Left ventricle myocardium inferior (tissue), 1 donor: ENCODE data around the gene MAP2. TPM values are rescaled to one million over a fixed set of nuclear protein-coding genes. Genes with fewer than 3 reads are reported as not detected.

ENCODE experiments used
- DNase-seq: peaks from one replicate; pipeline ENCODE4 v3.0.0-alpha.2; 2020
- H3K27ac ChIP-seq: fragments of 200-600 bp; replicated peaks from 2 replicates; pipeline ENCODE4 v1.8.0; 2021
- H3K27me3 ChIP-seq: fragments of 200-600 bp; 2 replicates; pipeline ENCODE4 v1.8.0; 2021; ENCODE audit warnings: low read depth
- H3K36me3 ChIP-seq: fragments of 200-600 bp; 2 replicates; pipeline ENCODE4 v1.8.0; 2021
- H3K4me1 ChIP-seq: fragments of 200-600 bp; 2 replicates; pipeline ENCODE4 v1.8.0; 2021
- H3K4me3 ChIP-seq: fragments of 200-600 bp; 2 replicates; pipeline ENCODE4 v1.8.0; 2021; ENCODE audit warnings: mild to moderate bottlenecking, moderate library complexity
- H3K9me3 ChIP-seq: fragments of 200-600 bp; replicated peaks from 2 replicates; pipeline ENCODE4 v1.8.0; 2021
- intact Hi-C: fragments of 100-400 bp; cut with micrococcal nuclease; formaldehyde crosslinking; loops from one replicate; pipeline ENCODE4 v1.11.0; 2022
- total RNA-seq: library from RNA; stranded (reverse); fragmentation: NEBNext Ultra II Directional; extraction: Animal tissue kit (Norgen Biotek cat#: 25700); gene quantifications from one replicate; pipeline ENCODE4 v1.2.1, GENCODE V29; 2021
- TF ChIP-seq, protein P1 (sequence below): fragments of 200-600 bp; IDR thresholded peaks from 2 replicates; pipeline ENCODE4 v1.8.0; 2021; ENCODE audit warnings: antibody characterized with exemption, mild to moderate bottlenecking, borderline replicate concordance
- donor health status: DM: no; HTN: yes; CAD: no; lungs with severe emphysema.

Gene MAP2
- total RNA-seq, 1 donor from 2014 or later = 6.2 TPM

GRCh38 chr2:209577376-209578357 is 153.8 kb downstream of the MAP2 start:
- TF ChIP-seq, protein P1, sequence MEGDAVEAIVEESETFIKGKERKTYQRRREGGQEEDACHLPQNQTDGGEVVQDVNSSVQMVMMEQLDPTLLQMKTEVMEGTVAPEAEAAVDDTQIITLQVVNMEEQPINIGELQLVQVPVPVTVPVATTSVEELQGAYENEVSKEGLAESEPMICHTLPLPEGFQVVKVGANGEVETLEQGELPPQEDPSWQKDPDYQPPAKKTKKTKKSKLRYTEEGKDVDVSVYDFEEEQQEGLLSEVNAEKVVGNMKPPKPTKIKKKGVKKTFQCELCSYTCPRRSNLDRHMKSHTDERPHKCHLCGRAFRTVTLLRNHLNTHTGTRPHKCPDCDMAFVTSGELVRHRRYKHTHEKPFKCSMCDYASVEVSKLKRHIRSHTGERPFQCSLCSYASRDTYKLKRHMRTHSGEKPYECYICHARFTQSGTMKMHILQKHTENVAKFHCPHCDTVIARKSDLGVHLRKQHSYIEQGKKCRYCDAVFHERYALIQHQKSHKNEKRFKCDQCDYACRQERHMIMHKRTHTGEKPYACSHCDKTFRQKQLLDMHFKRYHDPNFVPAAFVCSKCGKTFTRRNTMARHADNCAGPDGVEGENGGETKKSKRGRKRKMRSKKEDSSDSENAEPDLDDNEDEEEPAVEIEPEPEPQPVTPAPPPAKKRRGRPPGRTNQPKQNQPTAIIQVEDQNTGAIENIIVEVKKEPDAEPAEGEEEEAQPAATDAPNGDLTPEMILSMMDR = peak; percentile 49
- intact Hi-C loops = no loop called here
- H3K27ac ChIP-seq = no peak overlapping the region
- no peaks in the 10 kb centered on the region for H3K27me3 ChIP-seq
- no peaks in the 10 kb centered on the region for H3K36me3 ChIP-seq
- no peak for DNase-seq
- peaks cover 6% of the 10 kb centered on the region for H3K4me1 ChIP-seq
- H3K9me3 ChIP-seq = no peaks in the 10 kb centered on the region
- no peak overlapping the region for H3K4me3 ChIP-seq

- no peak overlapping the region for H3K27ac ChIP-seq
- TF ChIP-seq, protein P1 = no peak
- no peak overlapping the region for H3K4me3 ChIP-seq
- H3K4me1 ChIP-seq = peaks cover 6% of the 10 kb centered on the region
- intact Hi-C loops = no loop called here
- H3K27me3 ChIP-seq = no peaks in the 10 kb centered on the region
- H3K9me3 ChIP-seq = no peaks in the 10 kb centered on the region
- H3K36me3 ChIP-seq = no peaks in the 10 kb centered on the region
- DNase-seq = no peak
Measured at GRCh38 chr2:209578394-209579001, 154.7 kb downstream of the MAP2 start.

DNA sequence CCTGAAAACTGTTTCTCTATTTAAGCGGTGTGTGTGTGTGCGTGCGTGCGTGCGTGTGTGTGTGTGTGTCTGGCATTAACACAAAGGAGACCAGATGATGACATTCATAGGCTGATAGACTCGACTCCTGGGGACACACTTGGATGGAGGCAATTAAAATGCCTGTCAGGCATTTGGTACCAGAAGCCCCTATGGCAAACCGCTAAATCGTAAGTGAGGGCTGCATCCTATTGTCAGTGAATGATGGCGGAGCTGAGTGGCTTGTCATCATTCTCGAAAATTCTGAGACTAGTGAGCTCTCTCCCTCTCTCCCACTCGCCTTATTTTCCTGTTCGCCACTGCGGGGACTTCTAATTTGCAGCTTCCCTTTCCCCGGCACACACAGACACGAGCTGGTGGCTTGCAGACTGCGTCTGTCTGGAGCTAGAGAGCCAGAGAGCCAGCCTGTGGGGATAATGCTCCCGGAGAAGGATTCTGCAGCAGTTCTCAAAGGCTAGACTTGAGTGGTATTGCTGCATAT is 155.4 kb downstream of the MAP2 start:
- TF ChIP-seq, protein P1 = no peak
- H3K4me3 ChIP-seq = peak overlapping the region; percentile 58
- H3K9me3 ChIP-seq = no peaks in the 10 kb centered on the region
- DNase-seq = no peak
- no peak overlapping the region for H3K27ac ChIP-seq
- H3K36me3 ChIP-seq = no peaks in the 10 kb centered on the region
- H3K27me3 ChIP-seq = no peaks in the 10 kb centered on the region
- intact Hi-C loops = no loop called here
- peaks cover 6% of the 10 kb centered on the region for H3K4me1 ChIP-seq

- TF ChIP-seq, protein P1 = no peak
- Histone ChIP-seq H3K27ac (no peak overlapping the region), H3K4me3 (no peak overlapping the region), H3K4me1 (peaks cover 6% of the 10 kb centered on the region), H3K36me3 (no peaks in the 10 kb centered on the region), H3K27me3 (no peaks in the 10 kb centered on the region), H3K9me3 (no peaks in the 10 kb centered on the region)
- intact Hi-C loops = no loop called here
- no peak for DNase-seq
Measured at GRCh38 chr2:209581040-209581439, 157.2 kb downstream of the MAP2 start.

DNA sequence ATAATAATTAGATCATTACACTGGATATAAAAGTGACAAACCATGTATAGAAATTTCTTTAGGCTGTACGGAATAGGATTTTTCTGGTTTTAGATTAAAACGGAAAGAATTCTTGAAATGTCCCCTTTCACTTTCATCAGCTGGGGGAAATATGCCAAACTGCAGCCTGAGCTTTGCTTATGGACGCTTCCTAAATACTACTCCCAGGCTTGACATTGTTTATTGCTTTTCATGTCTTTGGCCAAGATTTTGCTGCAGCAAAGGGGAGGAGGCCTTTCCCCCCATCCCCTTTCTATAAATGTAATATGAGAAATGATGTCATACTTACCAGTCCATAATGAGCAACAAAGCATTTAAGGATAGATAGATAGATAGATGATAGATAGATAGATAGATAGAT is 158.4 kb downstream of the MAP2 start:
- intact Hi-C loops = no loop called here
- H3K4me3 ChIP-seq = no peak overlapping the region
- no peaks in the 10 kb centered on the region for H3K27me3 ChIP-seq
- H3K27ac ChIP-seq = no peak overlapping the region
- no peaks in the 10 kb centered on the region for H3K36me3 ChIP-seq
- H3K9me3 ChIP-seq = no peaks in the 10 kb centered on the region
- H3K4me1 ChIP-seq = peaks cover 6% of the 10 kb centered on the region
- TF ChIP-seq, protein P1 = no peak
- no peak for DNase-seq
